Endodermal cell (in vitro differentiated cells): ENCODE measurements around the gene B4GALT5. TPM values are rescaled to one million over a fixed set of nuclear protein-coding genes. Genes with fewer than 3 reads are reported as not detected.

Experiments
- DNase-seq: peaks from one replicate; pipeline ENCODE4 v3.0.0-alpha.2; 2017
- H3K27ac ChIP-seq: 2 replicates; pipeline ENCODE4 v1.5.1; 2013; ENCODE audit warnings: mild to moderate bottlenecking, low read depth, low read length, moderate library complexity
- H3K27me3 ChIP-seq: 2 replicates; pipeline ENCODE4 v1.6.1; 2013; ENCODE audit warnings: mild to moderate bottlenecking, low read length, moderate library complexity; ENCODE audit not compliant: insufficient read depth, control insufficient read depth, poor library complexity, severe bottlenecking
- H3K36me3 ChIP-seq: 2 replicates; pipeline ENCODE4 v1.7.0; 2013; ENCODE audit warnings: mild to moderate bottlenecking, low read length, moderate library complexity; ENCODE audit not compliant: control insufficient read depth, insufficient read depth
- H3K4me1 ChIP-seq: one replicate; pipeline ENCODE4 v1.7.0; 2013; ENCODE audit warnings: low read length; ENCODE audit not compliant: control insufficient read depth, insufficient read depth
- H3K4me3 ChIP-seq: 2 replicates; pipeline ENCODE4 v1.5.1; 2013; ENCODE audit warnings: mild to moderate bottlenecking, low read length, moderate library complexity
- H3K9ac ChIP-seq: 2 replicates; pipeline ENCODE4 v1.6.1; 2013; ENCODE audit warnings: mild to moderate bottlenecking, low read length, moderate library complexity; ENCODE audit not compliant: poor library complexity, severe bottlenecking; ENCODE audit errors: extremely low read depth
- H3K9me3 ChIP-seq: 2 replicates; pipeline ENCODE4 v1.6.1; 2013; ENCODE audit warnings: mild to moderate bottlenecking, low read length, moderate library complexity; ENCODE audit not compliant: control insufficient read depth
- H3K27ac Mint-ChIP-seq: 2 replicates; pipeline ENCODE4 v1.8.0; 2020; ENCODE audit warnings: mixed read lengths
- H3K27me3 Mint-ChIP-seq: 2 replicates; pipeline ENCODE4 v1.8.0; 2021; ENCODE audit warnings: mild to moderate bottlenecking, mixed read lengths; ENCODE audit not compliant: insufficient read depth
- H3K36me3 Mint-ChIP-seq: 2 replicates; pipeline ENCODE4 v1.8.0; 2020; ENCODE audit warnings: low read depth, mixed read lengths
- H3K4me1 Mint-ChIP-seq: 2 replicates; pipeline ENCODE4 v1.8.0; 2020; ENCODE audit warnings: mixed read lengths
- H3K4me3 Mint-ChIP-seq: 2 replicates; pipeline ENCODE4 v1.8.0; 2020; ENCODE audit warnings: mild to moderate bottlenecking, moderate library complexity, mixed read lengths
- H3K9me3 Mint-ChIP-seq: 2 replicates; pipeline ENCODE4 v1.8.0; 2020; ENCODE audit warnings: mild to moderate bottlenecking, mixed read lengths
- CTCF ChIP-seq: fragments of 200-600 bp; sonication (generic); conservative IDR thresholded peaks from 2 replicates; pipeline ENCODE4 v1.5.0; 2021; ENCODE audit warnings: antibody characterized with exemption, mild to moderate bottlenecking
- WGBS, 2 experiments: methylation state at CpG; one replicate each; pipeline versions ENCODE4 v1.1.5 to v1.1.7; 2013; ENCODE audit warnings: missing lambda C conversion rate in 2 of 2, mixed read lengths in 1 of 2; ENCODE audit not compliant: insufficient coverage in 1 of 2, insufficient read length in 1 of 2; 5-methylcytosine and 5-hydroxymethylcytosine counted together
- total RNA-seq, 2 donors: library from RNA; stranded (reverse); fragmentation: NEBNext Ultra II Directional in 1 of 2; extraction: Animal tissue kit (Norgen Biotek cat#: 25700) in 1 of 2; gene quantifications; 2 replicates in 1 of 2; 3 replicates in 1 of 2; pipeline ENCODE4 v1.2.1, GENCODE V29; 2021

The B4GALT5 gene
- total RNA-seq, 2 donors from 2014 or later = 57.0 to 58.8 TPM

GRCh38 chr20:49675368-49676151 is 38.1 kb downstream of the B4GALT5 start:
- H3K27me3 ChIP-seq = no peaks in the 10 kb centered on the region
- H3K4me3 ChIP-seq = no peak overlapping the region
- Mint-ChIP-seq H3K36me3 (no peaks in the 10 kb centered on the region), H3K9me3 (no peaks in the 10 kb centered on the region), H3K4me1 (peaks cover 66% of the 10 kb centered on the region), H3K27ac (no peak overlapping the region), H3K4me3 (no peak overlapping the region), H3K27me3 (no peaks in the 10 kb centered on the region)
- peaks cover 34% of the 10 kb centered on the region for H3K4me1 ChIP-seq
- H3K9ac ChIP-seq = no peak overlapping the region
- WGBS, 2 experiments = 93 to 99% methylated on average over 4 to 8 of the region's 9 CpGs
- no peaks in the 10 kb centered on the region for H3K9me3 ChIP-seq
- TF ChIP-seq CTCF = no peak
- DNase-seq = no peak
- H3K27ac ChIP-seq = no peak overlapping the region
- H3K36me3 ChIP-seq = no peaks in the 10 kb centered on the region

- Histone ChIP-seq H3K4me1 (peaks cover 26% of the 10 kb centered on the region), H3K36me3 (no peaks in the 10 kb centered on the region), H3K9me3 (no peaks in the 10 kb centered on the region), H3K27ac (no peak overlapping the region), H3K9ac (no peak overlapping the region), H3K27me3 (no peaks in the 10 kb centered on the region), H3K4me3 (no peak overlapping the region)
- DNase-seq = no peak
- WGBS, 2 experiments = 77 to 78% methylated on average over 5 to 7 of the region's 10 CpGs
- no peak overlapping the region for H3K4me3 Mint-ChIP-seq
- H3K27me3 Mint-ChIP-seq = no peaks in the 10 kb centered on the region
- peak overlapping the region; percentile 46 for H3K27ac Mint-ChIP-seq
- no peak for TF ChIP-seq CTCF
- no peaks in the 10 kb centered on the region for H3K9me3 Mint-ChIP-seq
- no peaks in the 10 kb centered on the region for H3K36me3 Mint-ChIP-seq
- peaks cover 59% of the 10 kb centered on the region for H3K4me1 Mint-ChIP-seq
Measured at GRCh38 chr20:49674383-49675352, 39.0 kb downstream of the B4GALT5 start.

- Histone ChIP-seq H3K9ac (no peak overlapping the region), H3K27me3 (no peaks in the 10 kb centered on the region), H3K36me3 (no peaks in the 10 kb centered on the region), H3K9me3 (no peaks in the 10 kb centered on the region), H3K4me1 (peaks cover 12% of the 10 kb centered on the region), H3K27ac (no peak overlapping the region), H3K4me3 (peak overlapping the region; percentile 11)
- Mint-ChIP-seq H3K27ac (peak overlapping the region; percentile 3), H3K36me3 (no peaks in the 10 kb centered on the region), H3K27me3 (no peaks in the 10 kb centered on the region), H3K4me1 (peaks cover 48% of the 10 kb centered on the region), H3K4me3 (no peak overlapping the region), H3K9me3 (no peaks in the 10 kb centered on the region)
- no peak for TF ChIP-seq CTCF
- 56 to 67% methylated on average over 2 of the region's 2 CpGs for WGBS, 2 experiments
- DNase-seq = no peak
Measured at GRCh38 chr20:49672096-49672664, 41.5 kb downstream of the B4GALT5 start.
